Ovary (tissue), 9 donors: Measurements from ENCODE around the gene TTC21A. TPM values are rescaled to one million over a fixed set of nuclear protein-coding genes. Genes with fewer than 3 reads are reported as not detected.
A peak's percentile ranks its signal among the peaks of the same experiment; 100 is the strongest.

Source experiments
- DNase-seq, 5 donors: peaks; one replicate each; pipeline ENCODE4 v3.0.0-alpha.2; 2019 to 2020
- H3K27ac ChIP-seq, 2 donors: fragments of 200-600 bp; one replicate each; pipeline versions ENCODE4 v1.5.1 to v1.8.0; 2019 to 2022
- H3K27me3 ChIP-seq: fragments of 200-600 bp; one replicate; pipeline ENCODE4 v1.8.0; 2022
- H3K36me3 ChIP-seq: fragments of 200-600 bp; sonication (generic); one replicate; pipeline ENCODE4 v1.5.1; 2019
- H3K4me1 ChIP-seq: one replicate; pipeline ENCODE4 v1.8.1; 2013; ENCODE audit warnings: mild to moderate bottlenecking, moderate library complexity; ENCODE audit not compliant: insufficient read depth
- H3K4me3 ChIP-seq: fragments of 200-600 bp; sonication (generic); one replicate; pipeline ENCODE4 v1.5.1; 2017
- H3K9me3 ChIP-seq, 2 donors: fragments of 200-600 bp in 1 of 2; sonication (generic) in 1 of 2; one replicate each; pipeline versions ENCODE4 v1.5.1 to v1.8.1; 2013 to 2019; ENCODE audit warnings: mild to moderate bottlenecking in 1 of 2, moderate library complexity in 1 of 2
- EP300 ChIP-seq: sonication (generic); formaldehyde crosslinking; IDR thresholded peaks from one replicate; pipeline ENCODE4 v1.6.1; 2017; ENCODE audit warnings: antibody characterized with exemption
- POLR2A ChIP-seq: fragments of 450-650 bp; IDR thresholded peaks from one replicate; pipeline ENCODE4 v1.6.1; 2017; ENCODE audit warnings: antibody characterized with exemption, mild to moderate bottlenecking, moderate library complexity
- WGBS, 3 donors: extraction: QIAGEN DNeasy Blood & Tissue Kit in 1 of 3; methylation state at CpG; one replicate each; pipeline versions ENCODE4 v1.1.5 to v1.1.7; 2013 to 2017; 5-methylcytosine and 5-hydroxymethylcytosine counted together
- intact Hi-C, 4 donors: fragments of 100-400 bp; cut with DNase I; formaldehyde crosslinking; loops; one replicate each; pipeline versions ENCODE4 v1.11.0 to v1.15.1; 2022 to 2023
- polyA plus RNA-seq, 2 donors: library from polyadenylated mRNA; stranded (reverse); fragments of 200-250 nt in 1 of 2; fragments of 350-450 nt in 1 of 2; fragmentation: Illumina TruSeq in 1 of 2; extraction: RNeasy Lipid Tissue Mini Kit (QIAGEN cat#74804) in 1 of 2; gene quantifications; one replicate each; pipeline ENCODE4 v1.2.3, GENCODE V29; 2013 to 2014
- total RNA-seq, 7 donors: library from RNA; depleted of rRNA in 2 of 7; stranded (reverse); fragments of >200 nt in 2 of 7; fragmentation: NEBNext Ultra II Directional in 3 of 7; extraction: Animal tissue kit (Norgen Biotek cat#: 25700) in 3 of 7; gene quantifications; one replicate each; pipeline versions ENCODE4 v1.1.0 to v1.2.4, GENCODE V29; 2016 to 2023
- TF ChIP-seq, protein P1 (sequence below), 3 donors: fragments of 450-650 bp in 2 of 3; fragments of 200-600 bp in 1 of 3; IDR thresholded peaks; one replicate each; pipeline versions ENCODE4 v1.5.1 to v1.8.0; 2016 to 2022; ENCODE audit warnings: antibody characterized with exemption in 3 of 3, mild to moderate bottlenecking in 1 of 3
- donor health status: DM: no; HTN: no; CAD: no; lungs with moderate emphysema.
- donor health status: DM: no; HTN: no; CAD: no.
- donor health status: Bipolar disorder and iron deficiency.
- donor health status: DM: yes; HTN: yes; CAD: no.
- donor health status: DM: no; HTN: no; CAD: no.
- donor health status: DM: yes; HTN: yes; CAD: no.

TTC21A gene
- total and polyA plus RNA-seq, 9 donors, result 4.2 to 21.4 (median 6.6) TPM

DNA sequence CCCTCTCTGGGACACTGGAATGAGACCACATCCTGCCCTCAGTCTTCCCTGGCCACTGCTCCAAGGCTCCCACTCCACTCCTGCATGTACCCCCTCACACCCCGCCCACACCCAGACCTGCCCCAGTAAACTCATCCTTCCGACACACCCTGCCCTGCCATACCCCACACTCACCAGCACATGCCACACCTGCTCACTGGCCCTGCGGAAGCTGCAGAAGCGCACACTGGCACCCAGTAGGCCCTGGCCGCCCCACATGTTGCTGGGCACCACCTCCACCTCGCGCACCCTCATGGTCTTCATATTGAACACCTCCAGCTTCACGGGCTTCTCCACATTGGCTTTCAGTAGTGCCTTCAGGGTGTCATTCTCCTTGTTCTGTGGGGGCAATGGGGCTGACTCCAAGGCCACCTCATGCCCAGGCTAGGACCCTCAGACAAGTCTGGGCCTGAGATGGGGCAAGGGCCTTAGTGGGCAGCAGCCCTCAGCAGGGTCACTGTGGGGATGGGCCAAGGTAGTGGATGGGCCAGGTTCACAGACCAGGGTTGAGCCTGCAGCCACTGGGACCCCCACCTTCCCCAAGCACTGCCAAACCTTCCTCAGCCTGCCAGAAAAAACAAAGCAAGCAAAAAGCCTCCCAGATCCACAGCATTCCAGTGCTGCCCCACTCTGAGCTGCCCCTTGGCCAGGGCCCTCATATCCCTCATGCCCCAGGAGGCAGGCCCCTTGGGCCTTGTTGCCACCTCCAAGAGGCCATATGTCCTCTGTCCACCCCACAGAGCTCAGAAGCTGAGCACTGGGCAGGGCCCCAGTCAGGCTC, 4.8 kb upstream of the TTC21A start:
- Histone ChIP-seq H3K27ac (peak overlapping the region in 1 of 2 donors; percentile 6), H3K36me3 (no peaks in the 10 kb centered on the region), H3K27me3 (no peaks in the 10 kb centered on the region), H3K9me3 (no peaks in the 10 kb centered on the region), H3K4me3 (no peak overlapping the region), H3K4me1 (peaks cover 2% of the 10 kb centered on the region)
- TF ChIP-seq, protein P1, sequence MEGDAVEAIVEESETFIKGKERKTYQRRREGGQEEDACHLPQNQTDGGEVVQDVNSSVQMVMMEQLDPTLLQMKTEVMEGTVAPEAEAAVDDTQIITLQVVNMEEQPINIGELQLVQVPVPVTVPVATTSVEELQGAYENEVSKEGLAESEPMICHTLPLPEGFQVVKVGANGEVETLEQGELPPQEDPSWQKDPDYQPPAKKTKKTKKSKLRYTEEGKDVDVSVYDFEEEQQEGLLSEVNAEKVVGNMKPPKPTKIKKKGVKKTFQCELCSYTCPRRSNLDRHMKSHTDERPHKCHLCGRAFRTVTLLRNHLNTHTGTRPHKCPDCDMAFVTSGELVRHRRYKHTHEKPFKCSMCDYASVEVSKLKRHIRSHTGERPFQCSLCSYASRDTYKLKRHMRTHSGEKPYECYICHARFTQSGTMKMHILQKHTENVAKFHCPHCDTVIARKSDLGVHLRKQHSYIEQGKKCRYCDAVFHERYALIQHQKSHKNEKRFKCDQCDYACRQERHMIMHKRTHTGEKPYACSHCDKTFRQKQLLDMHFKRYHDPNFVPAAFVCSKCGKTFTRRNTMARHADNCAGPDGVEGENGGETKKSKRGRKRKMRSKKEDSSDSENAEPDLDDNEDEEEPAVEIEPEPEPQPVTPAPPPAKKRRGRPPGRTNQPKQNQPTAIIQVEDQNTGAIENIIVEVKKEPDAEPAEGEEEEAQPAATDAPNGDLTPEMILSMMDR (IDR thresholded peaks at IDR 0.05), result no peak
- TF ChIP-seq EP300, result no peak
- WGBS, 3 donors, result 94 to 98% (median 94%) methylated on average over 8 of the region's 8 CpGs
- intact Hi-C loops, result no loop called here
- DNase-seq, result no peak

DNA sequence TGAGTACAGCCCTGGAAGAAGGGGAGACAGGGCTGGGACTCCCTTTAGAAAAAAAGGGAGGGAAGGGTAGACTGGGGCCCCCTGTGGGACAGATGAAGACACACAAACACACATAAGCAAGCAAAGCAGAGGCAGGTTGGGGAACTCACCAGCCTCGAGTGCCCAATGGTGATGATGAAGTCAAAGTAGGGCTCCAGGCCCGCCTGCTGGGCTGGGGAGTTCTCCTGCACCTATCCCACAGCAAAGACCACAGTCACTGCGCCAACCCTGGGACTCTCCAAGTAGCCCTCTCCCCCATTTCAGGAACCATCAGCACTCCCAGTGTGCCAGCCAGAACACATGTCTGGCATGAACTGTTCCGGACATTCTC, 4.2 kb upstream of the TTC21A start:
- Histone ChIP-seq H3K27me3 (no peaks in the 10 kb centered on the region), H3K4me3 (no peak overlapping the region), H3K36me3 (no peaks in the 10 kb centered on the region), H3K4me1 (peaks cover 3% of the 10 kb centered on the region), H3K27ac (peak overlapping the region in 1 of 2 donors; percentile 6), H3K9me3 (no peaks in the 10 kb centered on the region)
- intact Hi-C loops, result no loop called here
- TF ChIP-seq EP300, result no peak
- no peak for TF ChIP-seq POLR2A
- TF ChIP-seq, protein P1 (IDR thresholded peaks at IDR 0.05), result no peak
- WGBS, 3 donors, result 75 to 85% (median 77%) methylated on average over 4 of the region's 4 CpGs
- no peak for DNase-seq

DNA sequence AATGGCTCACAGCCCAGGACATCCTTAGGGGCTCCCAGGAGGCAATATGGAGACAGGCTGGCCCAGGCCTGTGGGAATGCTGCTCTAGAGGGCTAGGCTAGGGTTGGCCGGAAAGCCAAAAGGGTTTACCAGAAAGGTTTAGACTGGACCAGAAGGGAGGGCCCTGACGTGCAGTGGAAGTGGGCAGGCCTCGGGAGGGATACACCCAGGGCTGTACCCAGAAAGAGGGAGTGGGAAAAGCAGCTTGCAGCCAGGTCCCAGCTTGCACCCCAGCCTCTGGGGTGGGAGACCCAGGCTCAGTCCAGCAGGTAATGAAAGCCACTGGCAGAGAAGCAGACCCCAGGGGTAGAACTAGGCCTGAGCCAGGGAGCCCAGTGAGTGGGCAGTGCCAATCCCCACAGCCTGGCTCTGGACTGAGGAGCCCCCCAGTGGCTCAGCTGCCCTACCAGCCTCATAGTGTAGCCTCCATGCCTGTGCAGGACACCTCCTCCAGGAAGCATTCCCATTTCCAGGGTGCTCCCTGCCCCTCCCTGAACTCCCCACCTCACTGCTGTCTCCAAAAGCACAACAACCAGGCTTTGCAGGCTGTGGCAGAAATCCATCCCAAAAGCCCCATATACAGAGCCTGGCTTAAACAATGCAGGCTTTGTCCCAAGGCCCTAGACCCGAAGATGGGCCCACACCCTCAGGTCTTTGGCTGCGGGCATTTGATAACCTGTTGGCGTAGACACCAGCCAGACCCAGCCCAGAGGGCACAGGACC, 3.5 kb upstream of the TTC21A start:
- no peak for DNase-seq
- TF ChIP-seq POLR2A (no peak), EP300 (no peak)
- TF ChIP-seq, protein P1 (IDR thresholded peaks at IDR 0.05), result no peak
- Histone ChIP-seq H3K36me3 (no peaks in the 10 kb centered on the region), H3K4me1 (peaks cover 4% of the 10 kb centered on the region), H3K4me3 (no peak overlapping the region), H3K9me3 (no peaks in the 10 kb centered on the region), H3K27ac (no peak overlapping the region), H3K27me3 (no peaks in the 10 kb centered on the region)
- intact Hi-C loops, result no loop called here
- 82 to 92% (median 86%) methylated on average over 6 of the region's 6 CpGs for WGBS, 3 donors

DNA sequence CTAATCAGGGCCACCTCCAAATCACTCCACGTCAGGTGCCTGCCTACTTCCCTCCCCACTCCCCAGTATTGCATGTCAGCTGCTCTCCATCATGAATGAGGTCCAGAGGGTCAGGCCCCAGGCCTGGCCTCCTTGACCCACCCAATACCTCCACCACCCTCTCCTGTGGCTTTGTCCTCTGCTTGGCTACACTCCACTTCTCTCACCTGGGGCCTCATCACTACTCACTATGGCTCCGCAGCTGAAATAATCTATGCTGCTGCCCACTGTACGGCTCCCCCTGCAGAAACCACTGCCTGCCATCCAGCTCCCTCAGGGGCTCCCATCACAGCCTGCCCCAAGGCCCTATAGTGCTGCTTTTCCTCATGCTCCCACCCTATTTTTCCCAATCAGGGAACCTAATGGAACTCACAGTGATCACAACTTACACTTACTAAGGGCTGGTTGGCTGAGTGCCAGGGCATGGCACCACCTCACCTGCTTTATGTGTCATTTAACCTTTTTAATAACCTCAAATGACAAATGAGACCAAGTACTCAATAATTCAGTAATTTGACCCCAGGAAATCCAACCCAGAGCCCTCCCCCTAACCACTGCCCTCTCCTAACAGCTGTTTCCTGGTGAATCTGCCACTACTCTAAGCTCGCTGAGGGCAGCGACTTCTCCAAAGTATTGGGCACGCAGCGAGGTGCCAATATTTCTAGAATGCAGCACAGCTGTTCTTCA, 2.4 kb upstream of the TTC21A start:
- no peaks in the 10 kb centered on the region for H3K9me3 ChIP-seq
- no peak for TF ChIP-seq POLR2A
- TF ChIP-seq, protein P1 (IDR thresholded peaks at IDR 0.05), result no peak
- no peak for TF ChIP-seq EP300
- H3K36me3 ChIP-seq, result no peaks in the 10 kb centered on the region
- H3K27ac ChIP-seq, result no peak overlapping the region
- intact Hi-C loops, result loop anchor here in 1 of 4 donors (5.0 kb wide), 2 partner anchors 42 to 77 kb away; no protein-coding TSS in a partner anchor
- DNase-seq, result no peak
- no peaks in the 10 kb centered on the region for H3K27me3 ChIP-seq
- peaks cover 4% of the 10 kb centered on the region for H3K4me1 ChIP-seq
- WGBS, 3 donors, result 85 to 94% (median 87%) methylated on average over 6 to 7 of the region's 7 CpGs
- H3K4me3 ChIP-seq, result no peak overlapping the region
